Measurements from ENCODE around the gene UNC119B.

DNA sequence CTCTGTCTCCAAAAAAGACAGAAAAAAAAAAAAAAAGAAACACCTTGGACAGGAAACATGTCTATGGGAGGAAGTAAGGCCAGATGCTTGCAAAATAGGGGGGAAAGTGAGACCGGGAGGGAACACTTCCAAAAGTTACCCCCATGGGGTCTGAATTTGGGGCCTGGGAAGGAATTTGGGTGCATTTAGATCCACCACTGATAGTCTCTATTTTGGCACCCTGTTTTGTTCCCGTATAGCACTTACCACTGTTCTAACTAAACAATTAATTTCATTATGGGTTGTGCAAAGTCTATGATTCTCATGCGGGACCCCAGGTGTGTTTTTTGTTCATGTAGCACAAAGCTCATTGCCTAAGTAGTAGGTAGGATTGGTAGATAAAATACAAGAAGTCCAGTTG, 24.7 kb upstream of the UNC119B start:
- TF ChIP-seq POLR2A (IDR thresholded peaks at IDR 0.05): no peak
- TF ChIP-seq, protein P1, sequence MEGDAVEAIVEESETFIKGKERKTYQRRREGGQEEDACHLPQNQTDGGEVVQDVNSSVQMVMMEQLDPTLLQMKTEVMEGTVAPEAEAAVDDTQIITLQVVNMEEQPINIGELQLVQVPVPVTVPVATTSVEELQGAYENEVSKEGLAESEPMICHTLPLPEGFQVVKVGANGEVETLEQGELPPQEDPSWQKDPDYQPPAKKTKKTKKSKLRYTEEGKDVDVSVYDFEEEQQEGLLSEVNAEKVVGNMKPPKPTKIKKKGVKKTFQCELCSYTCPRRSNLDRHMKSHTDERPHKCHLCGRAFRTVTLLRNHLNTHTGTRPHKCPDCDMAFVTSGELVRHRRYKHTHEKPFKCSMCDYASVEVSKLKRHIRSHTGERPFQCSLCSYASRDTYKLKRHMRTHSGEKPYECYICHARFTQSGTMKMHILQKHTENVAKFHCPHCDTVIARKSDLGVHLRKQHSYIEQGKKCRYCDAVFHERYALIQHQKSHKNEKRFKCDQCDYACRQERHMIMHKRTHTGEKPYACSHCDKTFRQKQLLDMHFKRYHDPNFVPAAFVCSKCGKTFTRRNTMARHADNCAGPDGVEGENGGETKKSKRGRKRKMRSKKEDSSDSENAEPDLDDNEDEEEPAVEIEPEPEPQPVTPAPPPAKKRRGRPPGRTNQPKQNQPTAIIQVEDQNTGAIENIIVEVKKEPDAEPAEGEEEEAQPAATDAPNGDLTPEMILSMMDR (IDR thresholded peaks at IDR 0.05): no peak

Data from tibial nerve (tissue), 3 donors.